ENCODE data around the gene LIF.

DNA sequence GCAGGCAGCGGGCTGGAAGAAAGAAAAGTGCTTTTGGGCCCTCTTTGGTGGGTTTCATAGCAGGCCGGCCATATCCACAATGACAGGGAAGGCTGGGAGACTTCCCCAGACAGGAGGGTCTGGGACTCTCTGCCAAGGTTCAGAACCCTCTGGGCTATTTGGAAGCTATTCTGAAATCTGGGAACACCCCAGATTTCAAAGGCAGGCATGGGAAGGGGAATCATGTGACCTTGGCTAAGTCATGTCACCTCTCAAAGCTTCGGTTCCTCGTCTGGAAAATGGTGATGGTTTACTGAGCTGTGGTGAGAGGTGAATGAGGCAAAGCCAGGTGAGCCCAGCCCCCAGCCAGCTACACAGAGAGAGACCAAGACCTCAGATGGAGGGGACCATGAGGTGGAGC is 38.1 kb upstream of the LIF start:
- TF ChIP-seq CTCF (IDR thresholded peaks at IDR 0.05; ENCODE audit: extremely low read depth in 1 of 2, insufficient read depth in 1 of 2, low read depth in 1 of 2, low read length in 2 of 2) (no peak), EZH2 (IDR thresholded peaks at IDR 0.05; ENCODE audit: borderline replicate concordance, low read depth, low read length, severe bottlenecking) (no peak), POLR2A (IDR thresholded peaks at IDR 0.05; ENCODE audit: low read depth, low read length) (no peak), MYC (IDR thresholded peaks at IDR 0.05; ENCODE audit: low read depth, low read length) (no peak), POLR2AphosphoS5 (IDR thresholded peaks at IDR 0.05; ENCODE audit: insufficient read depth, low read depth, low read length) (no peak), JUN (IDR thresholded peaks at IDR 0.05; ENCODE audit: borderline replicate concordance, insufficient read depth, insufficient read length, low read depth) (no peak), MAX (IDR thresholded peaks at IDR 0.05; ENCODE audit: insufficient read depth, insufficient read length) (no peak), GATA2 (IDR thresholded peaks at IDR 0.05; ENCODE audit: insufficient read depth, insufficient read length, low read depth, low read length) (no peak)
